Measurements from ENCODE around the gene RPS18.
"Not testable (repeated sequence)": the region's sequence is repeated elsewhere in the genome, so short reads cannot be mapped to it uniquely, and the experiment has no call there.

DNA sequence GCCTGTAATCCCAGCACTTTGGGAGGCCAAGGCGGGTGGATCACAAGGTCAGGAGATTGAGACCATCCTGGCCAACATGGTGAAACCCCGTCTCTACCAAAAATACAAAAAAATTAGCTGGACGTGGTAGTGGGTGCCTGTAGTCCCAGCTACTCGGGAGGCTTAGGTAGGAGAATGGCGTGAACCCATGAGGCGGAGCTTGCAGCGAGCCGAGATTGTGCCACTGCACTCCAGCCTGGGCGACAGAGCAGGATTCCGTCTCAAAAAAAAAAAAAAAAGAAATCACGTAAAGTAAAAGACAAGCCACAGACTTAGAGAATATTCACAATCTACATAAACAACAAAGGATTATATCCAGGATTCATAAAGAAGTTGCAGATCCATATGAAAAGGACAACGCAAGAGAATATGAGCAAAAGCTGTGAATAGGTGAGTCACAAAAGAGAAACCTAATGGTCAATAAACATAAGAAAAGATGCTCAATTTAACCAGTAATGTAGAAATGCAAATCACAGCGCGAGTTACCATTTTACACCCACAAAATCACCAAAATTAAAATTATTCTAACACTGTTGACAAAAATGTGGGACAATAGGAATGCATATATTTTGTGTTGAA, 45.3 kb upstream of the RPS18 start:
- not testable (repeated sequence) for TF ChIP-seq EP300 (IDR thresholded peaks at IDR 0.05)
- TF ChIP-seq, protein P1, sequence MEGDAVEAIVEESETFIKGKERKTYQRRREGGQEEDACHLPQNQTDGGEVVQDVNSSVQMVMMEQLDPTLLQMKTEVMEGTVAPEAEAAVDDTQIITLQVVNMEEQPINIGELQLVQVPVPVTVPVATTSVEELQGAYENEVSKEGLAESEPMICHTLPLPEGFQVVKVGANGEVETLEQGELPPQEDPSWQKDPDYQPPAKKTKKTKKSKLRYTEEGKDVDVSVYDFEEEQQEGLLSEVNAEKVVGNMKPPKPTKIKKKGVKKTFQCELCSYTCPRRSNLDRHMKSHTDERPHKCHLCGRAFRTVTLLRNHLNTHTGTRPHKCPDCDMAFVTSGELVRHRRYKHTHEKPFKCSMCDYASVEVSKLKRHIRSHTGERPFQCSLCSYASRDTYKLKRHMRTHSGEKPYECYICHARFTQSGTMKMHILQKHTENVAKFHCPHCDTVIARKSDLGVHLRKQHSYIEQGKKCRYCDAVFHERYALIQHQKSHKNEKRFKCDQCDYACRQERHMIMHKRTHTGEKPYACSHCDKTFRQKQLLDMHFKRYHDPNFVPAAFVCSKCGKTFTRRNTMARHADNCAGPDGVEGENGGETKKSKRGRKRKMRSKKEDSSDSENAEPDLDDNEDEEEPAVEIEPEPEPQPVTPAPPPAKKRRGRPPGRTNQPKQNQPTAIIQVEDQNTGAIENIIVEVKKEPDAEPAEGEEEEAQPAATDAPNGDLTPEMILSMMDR (IDR thresholded peaks at IDR 0.05): not testable (repeated sequence)
